ENCODE results near the gene CLIP1. TPM values are rescaled to one million over a fixed set of nuclear protein-coding genes. Genes with fewer than 3 reads are reported as not detected.

The CLIP1 gene
- total RNA-seq, 1 donor from 2014 or later, result 135 TPM

GRCh38 chr12:122327494-122328385, 94.7 kb downstream of the CLIP1 start:
- no peak for DNase-seq (ENCODE audit: extremely low spot score in 2 of 2)
- H3K36me3 ChIP-seq, result peaks cover 0 to 69% of the 10 kb centered on the region in 2 donors
- TF ChIP-seq POLR2A (IDR thresholded peaks at IDR 0.05) (no peak), POLR2AphosphoS5 (IDR thresholded peaks at IDR 0.05; ENCODE audit: insufficient read depth in 1 of 2, low read depth in 1 of 2) (peak in 1 of 2 donors; percentile 10)
- H3K4me1 ChIP-seq, result no peaks in the 10 kb centered on the region
- H3K9me3 ChIP-seq, result no peaks in the 10 kb centered on the region
- intact Hi-C loops (cut with DNase I), result no loop called here
- no peak overlapping the region for H3K4me3 ChIP-seq
- H3K27me3 ChIP-seq, result no peaks in the 10 kb centered on the region
- no peak overlapping the region for H3K27ac ChIP-seq

DNA sequence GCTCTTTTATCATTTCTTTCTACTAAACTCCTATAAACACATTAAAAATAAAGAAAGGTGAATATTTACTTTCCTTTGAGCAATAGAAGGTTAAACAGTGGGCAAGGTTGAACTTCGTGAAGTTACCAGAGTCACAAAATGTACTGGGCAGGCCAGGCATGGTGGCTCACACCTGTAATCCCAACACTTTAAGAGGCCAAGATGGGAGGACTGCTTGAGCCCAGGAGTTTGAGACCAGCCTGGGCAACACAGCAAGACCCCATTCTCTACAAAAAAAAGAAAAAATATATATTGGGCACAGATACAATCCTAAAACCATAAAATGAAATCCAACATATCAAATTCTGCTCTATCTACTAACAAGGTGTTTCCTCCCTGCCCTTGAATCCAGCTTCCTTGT, 95.5 kb downstream of the CLIP1 start:
- H3K36me3 ChIP-seq, result peaks cover 0 to 70% of the 10 kb centered on the region in 2 donors
- no peaks in the 10 kb centered on the region for H3K27me3 ChIP-seq
- no peak for DNase-seq (ENCODE audit: extremely low spot score in 2 of 2)
- no peak overlapping the region for H3K4me3 ChIP-seq
- H3K9me3 ChIP-seq, result no peaks in the 10 kb centered on the region
- no peaks in the 10 kb centered on the region for H3K4me1 ChIP-seq
- TF ChIP-seq POLR2A (IDR thresholded peaks at IDR 0.05), result no peak
- no peak for TF ChIP-seq CTCF (IDR thresholded peaks at IDR 0.05)
- TF ChIP-seq POLR2AphosphoS5 (IDR thresholded peaks at IDR 0.05; ENCODE audit: insufficient read depth in 1 of 2, low read depth in 1 of 2), result no peak
- intact Hi-C loops (cut with DNase I), result no loop called here
- H3K27ac ChIP-seq, result no peak overlapping the region

DNA sequence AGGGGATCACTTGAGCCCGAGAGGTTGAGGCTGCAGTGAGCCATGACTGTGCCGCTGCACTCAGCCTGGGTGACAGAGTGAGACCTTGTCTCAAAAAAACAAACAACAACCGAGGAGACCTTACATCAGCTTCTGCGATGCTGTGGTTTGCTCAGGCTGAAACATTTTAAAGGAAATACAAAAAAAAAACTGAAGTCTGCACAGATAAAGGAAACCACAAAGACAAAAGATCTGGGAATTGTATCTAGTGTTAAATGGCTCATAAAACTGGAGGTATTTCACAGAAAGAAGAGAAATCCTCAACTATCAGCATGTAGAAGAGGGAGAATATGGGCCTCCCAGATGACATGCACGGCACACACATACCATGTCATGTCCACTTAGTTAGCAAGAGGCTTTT, 95.9 kb downstream of the CLIP1 start:
- peaks cover 0 to 66% of the 10 kb centered on the region in 2 donors for H3K36me3 ChIP-seq
- intact Hi-C loops (cut with DNase I), result no loop called here
- H3K4me1 ChIP-seq, result no peaks in the 10 kb centered on the region
- no peak overlapping the region for H3K4me3 ChIP-seq
- H3K27me3 ChIP-seq, result no peaks in the 10 kb centered on the region
- H3K9me3 ChIP-seq, result no peaks in the 10 kb centered on the region
- TF ChIP-seq POLR2AphosphoS5 (IDR thresholded peaks at IDR 0.05; ENCODE audit: insufficient read depth in 1 of 2, low read depth in 1 of 2), result no peak
- TF ChIP-seq POLR2A (IDR thresholded peaks at IDR 0.05), result no peak
- no peak for TF ChIP-seq CTCF (IDR thresholded peaks at IDR 0.05)
- no peak for DNase-seq (ENCODE audit: extremely low spot score in 2 of 2)
- no peak overlapping the region for H3K27ac ChIP-seq

DNA sequence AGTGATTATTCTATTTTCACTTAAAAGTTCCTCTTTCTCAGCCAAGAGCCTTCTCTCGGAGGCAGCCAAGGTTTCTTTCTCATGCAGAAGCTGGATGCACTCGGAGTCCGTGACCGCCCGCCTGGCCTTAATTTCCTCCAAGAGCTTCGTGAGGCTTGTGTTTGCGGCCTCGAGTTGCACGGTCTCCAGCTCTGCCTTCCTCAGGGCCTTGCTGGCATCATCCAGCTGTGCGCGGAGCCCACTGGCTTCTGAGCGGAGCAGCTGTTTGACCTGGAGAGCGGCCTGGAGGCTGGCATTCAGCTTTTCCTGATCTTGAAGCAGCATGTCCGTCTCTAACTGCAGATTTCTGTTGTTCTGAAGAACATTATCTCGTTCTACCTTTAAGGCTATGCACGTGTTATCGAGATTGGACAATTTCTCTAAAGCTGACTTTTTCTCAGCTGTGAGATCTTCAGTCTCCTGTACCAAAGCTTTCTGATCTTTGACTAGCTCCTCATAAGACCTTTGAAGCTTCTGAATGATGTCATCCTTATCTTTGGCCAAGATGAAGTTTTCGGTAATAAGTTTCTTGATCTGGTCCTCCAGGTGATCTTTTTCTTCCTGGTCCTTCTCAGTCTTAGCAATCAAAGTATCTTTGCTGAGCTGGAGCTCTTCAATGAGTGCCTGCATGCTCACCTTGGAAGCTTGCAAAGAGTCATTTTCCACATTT, 99.0 kb downstream of the CLIP1 start:
- Histone ChIP-seq H3K4me3 (no peak overlapping the region), H3K27me3 (no peaks in the 10 kb centered on the region), H3K36me3 (peaks cover 0 to 49% of the 10 kb centered on the region in 2 donors), H3K27ac (no peak overlapping the region), H3K9me3 (no peaks in the 10 kb centered on the region), H3K4me1 (peaks cover 10% of the 10 kb centered on the region)
- no peak for DNase-seq (ENCODE audit: extremely low spot score in 2 of 2)
- TF ChIP-seq CTCF (IDR thresholded peaks at IDR 0.05), result no peak
- no peak for TF ChIP-seq POLR2A (IDR thresholded peaks at IDR 0.05)
- TF ChIP-seq POLR2AphosphoS5 (IDR thresholded peaks at IDR 0.05; ENCODE audit: insufficient read depth in 1 of 2, low read depth in 1 of 2), result no peak
- intact Hi-C loops (cut with DNase I), result no loop called here

DNA sequence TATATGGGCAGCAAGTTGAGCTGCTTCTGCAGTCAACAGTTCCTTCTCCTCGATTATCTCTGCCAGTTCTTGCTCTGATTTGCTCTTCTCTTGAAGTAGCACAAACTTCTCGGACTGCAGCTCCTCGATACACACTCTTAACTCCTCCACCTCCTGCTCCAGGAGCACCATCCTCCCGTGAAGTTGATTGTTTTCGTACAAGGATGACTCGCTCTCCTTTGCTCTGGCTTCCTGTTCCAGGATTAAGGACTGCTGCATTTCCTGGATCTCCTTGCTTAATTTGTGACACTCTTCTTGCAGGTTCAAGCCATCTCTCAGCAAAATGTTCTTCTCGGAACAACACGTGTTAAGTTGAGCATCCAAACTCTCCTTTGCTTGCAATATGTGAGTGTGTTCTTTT, 100.0 kb downstream of the CLIP1 start:
- no peak overlapping the region for H3K4me3 ChIP-seq
- no peak overlapping the region for H3K27ac ChIP-seq
- intact Hi-C loops (cut with DNase I), result no loop called here
- no peaks in the 10 kb centered on the region for H3K27me3 ChIP-seq
- no peaks in the 10 kb centered on the region for H3K9me3 ChIP-seq
- peaks cover 10% of the 10 kb centered on the region for H3K4me1 ChIP-seq
- DNase-seq (ENCODE audit: extremely low spot score in 2 of 2), result no peak
- no peak for TF ChIP-seq CTCF (IDR thresholded peaks at IDR 0.05)
- TF ChIP-seq POLR2A (IDR thresholded peaks at IDR 0.05), result no peak
- TF ChIP-seq POLR2AphosphoS5 (IDR thresholded peaks at IDR 0.05; ENCODE audit: insufficient read depth in 1 of 2, low read depth in 1 of 2), result no peak
- H3K36me3 ChIP-seq, result peaks cover 0 to 50% of the 10 kb centered on the region in 2 donors

Measured in vagina (tissue), 2 donors.